ENCODE measurements around the gene EEFSEC. TPM values are rescaled to one million over a fixed set of nuclear protein-coding genes. Genes with fewer than 3 reads are reported as not detected.
A peak's percentile ranks its signal among the peaks of the same experiment; 100 is the strongest.

EEFSEC gene
- total RNA-seq, 1 donor from 2014 or later = 10.1 TPM

DNA sequence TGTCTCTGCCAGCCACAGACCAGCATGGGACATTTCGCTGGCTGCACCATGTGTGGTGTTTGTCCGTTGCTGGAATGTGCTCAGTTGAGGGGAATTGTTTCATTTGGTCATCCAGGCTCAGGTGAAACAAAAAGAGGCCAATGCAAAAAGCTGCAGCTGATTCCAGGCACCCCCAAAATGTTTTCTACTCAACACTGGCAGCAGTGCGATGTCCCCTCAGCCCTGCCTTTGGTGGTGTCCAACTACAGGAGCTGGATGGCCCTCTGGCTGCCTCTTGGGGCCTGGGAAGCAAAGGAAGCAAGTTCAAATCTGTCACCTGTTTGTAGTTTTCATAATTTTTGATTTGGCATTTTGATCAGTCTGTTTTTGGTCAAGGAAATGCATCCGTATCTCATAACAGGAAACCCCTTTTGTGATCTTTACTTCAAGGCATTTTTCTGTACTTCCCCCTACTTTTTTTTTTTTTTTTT, 141.8 kb downstream of the EEFSEC start:
- H3K4me3 ChIP-seq (ENCODE audit: low read depth, low read length) = no peak overlapping the region
- DNase-seq (ENCODE audit: low read depth) = no peak
- TF ChIP-seq, protein P1, sequence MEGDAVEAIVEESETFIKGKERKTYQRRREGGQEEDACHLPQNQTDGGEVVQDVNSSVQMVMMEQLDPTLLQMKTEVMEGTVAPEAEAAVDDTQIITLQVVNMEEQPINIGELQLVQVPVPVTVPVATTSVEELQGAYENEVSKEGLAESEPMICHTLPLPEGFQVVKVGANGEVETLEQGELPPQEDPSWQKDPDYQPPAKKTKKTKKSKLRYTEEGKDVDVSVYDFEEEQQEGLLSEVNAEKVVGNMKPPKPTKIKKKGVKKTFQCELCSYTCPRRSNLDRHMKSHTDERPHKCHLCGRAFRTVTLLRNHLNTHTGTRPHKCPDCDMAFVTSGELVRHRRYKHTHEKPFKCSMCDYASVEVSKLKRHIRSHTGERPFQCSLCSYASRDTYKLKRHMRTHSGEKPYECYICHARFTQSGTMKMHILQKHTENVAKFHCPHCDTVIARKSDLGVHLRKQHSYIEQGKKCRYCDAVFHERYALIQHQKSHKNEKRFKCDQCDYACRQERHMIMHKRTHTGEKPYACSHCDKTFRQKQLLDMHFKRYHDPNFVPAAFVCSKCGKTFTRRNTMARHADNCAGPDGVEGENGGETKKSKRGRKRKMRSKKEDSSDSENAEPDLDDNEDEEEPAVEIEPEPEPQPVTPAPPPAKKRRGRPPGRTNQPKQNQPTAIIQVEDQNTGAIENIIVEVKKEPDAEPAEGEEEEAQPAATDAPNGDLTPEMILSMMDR (conservative IDR thresholded peaks at IDR 0.05; ENCODE audit: low read depth, low read length) = no peak

DNA sequence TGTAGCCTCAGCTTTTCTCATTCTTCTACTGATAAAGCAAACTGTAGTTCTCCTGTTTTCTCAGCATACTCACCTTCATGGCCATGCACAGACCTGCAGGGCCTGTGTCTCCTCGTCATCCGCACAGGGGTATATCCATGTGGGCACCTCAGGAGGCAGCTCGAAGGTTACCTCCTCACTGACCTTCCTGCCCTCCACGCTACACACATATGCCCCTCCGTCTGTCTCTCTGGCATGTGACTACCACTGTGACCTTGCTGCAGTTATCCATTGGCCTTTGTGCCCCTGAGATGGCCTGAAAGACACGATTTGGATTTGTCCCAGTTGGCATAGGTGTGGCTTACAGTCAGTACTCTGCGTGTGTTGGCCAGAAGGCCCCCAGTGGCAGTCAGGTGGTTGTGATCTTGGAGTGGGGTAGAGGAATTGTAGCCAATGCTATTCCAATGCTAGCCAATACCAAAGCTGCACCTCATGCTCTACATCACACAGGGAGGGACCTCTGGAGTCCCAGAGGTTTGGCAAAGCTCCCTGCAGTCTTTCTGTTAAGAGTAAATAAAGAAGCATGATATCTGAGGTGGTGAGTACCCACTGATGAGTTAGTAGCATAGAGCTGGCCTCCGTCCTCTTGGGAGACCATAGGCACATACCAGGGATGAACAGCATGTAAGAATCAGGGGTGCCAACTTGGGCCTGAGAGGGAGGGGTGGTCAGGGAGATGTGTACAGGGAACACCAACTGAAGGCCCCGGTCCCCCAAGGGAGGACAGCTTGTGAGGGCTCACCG, 143.4 kb downstream of the EEFSEC start:
- TF ChIP-seq, protein P1 (conservative IDR thresholded peaks at IDR 0.05; ENCODE audit: low read depth, low read length) = no peak
- H3K4me3 ChIP-seq (ENCODE audit: low read depth, low read length) = no peak overlapping the region
- DNase-seq (ENCODE audit: low read depth) = no peak

DNA sequence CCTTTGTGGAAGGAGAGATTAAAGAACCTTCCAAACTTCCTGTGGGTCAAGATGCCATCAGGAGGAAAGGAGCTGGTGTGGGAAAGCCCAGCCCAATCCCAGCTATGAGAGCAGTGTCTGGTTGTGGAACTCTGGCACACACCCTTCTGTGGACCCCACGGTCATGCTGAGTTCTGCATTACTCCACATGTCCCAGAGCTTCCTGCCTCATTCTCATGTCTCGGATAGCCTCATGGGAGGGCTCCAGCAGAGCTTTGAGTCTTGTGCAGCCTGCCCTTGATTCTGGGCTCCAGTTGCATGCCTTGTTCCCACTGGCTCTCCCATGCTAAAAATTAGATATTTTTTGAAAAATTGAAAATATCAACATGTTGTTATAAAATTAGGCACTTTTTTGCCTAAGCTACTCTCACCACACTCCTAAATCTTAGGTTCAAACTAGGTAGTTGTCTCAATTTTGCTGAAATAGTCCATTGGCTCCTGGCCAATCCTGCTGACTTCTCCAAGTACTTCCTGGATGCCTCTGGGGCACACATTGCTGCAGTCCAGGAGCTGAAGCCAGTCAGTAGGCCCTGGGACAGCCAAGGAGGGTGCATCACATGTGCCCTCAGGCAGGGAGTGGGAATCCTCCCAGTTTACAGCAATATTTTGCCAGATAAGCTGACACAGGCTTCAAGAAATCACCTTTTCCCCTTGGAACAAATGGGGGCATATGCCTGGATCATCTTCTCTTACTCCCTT, 144.3 kb downstream of the EEFSEC start:
- H3K4me3 ChIP-seq (ENCODE audit: low read depth, low read length) = no peak overlapping the region
- TF ChIP-seq, protein P1 (conservative IDR thresholded peaks at IDR 0.05; ENCODE audit: low read depth, low read length) = no peak
- no peak for DNase-seq (ENCODE audit: low read depth)

DNA sequence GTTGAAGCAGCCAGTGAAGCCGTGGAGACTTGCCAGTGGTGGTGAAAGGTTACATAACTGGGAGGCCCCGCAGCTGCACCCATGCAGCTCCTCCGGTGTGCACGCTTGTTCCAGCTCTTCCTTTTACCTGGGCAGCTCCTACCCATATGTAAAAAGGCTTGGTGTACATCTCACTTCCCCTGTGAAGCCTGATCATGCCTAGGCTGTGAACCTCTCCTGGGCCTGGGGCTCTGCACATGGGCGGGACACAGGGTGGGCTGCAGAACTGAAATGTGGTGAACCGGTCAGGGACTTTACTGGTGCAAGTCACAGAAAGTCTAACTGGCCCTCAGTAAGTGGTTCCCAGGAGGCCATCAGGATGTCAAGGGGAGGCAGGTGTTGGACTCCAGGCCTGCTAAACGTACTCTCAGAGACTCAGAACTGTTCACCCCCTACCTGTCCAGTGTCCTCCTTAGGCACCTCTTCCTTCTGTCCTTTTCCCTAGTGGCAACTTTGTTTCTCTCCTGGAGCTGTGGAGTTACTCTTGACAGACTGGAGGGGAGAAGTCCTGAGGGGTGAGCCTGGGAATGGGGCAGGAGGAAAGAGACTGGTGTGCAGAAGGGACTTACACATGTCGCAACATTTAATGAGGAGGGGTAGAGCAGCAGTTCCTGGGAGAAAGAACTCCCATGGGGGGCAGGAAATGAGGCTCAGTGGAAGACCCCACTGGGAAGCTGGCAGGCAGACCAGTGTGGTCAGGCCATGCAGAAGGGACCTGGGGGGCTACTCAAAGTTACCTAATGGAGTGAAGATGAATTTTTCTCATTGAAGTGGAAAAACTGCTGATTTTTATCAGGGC, 148.1 kb downstream of the EEFSEC start:
- no peak for DNase-seq (ENCODE audit: low read depth)
- TF ChIP-seq, protein P1 (conservative IDR thresholded peaks at IDR 0.05; ENCODE audit: low read depth, low read length) = no peak
- no peak overlapping the region for H3K4me3 ChIP-seq (ENCODE audit: low read depth, low read length)

DNA sequence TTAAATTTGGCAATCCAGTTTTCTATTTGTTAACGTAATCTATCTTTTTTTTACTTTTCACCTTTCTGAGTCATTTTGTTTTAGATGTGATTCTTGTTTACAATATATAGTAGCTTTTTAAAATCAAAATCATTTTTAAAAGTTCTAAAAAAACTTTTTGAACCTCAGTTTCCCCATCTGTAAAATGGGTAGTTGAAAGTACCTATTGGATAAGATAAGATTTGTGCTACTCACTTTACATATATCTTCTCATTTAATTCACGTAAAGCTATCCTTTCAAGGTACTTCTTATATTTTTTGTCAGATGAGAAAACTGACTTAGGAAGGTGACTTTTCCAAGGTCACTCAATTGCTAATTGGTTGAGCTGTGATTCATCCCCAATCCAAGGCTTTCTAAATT, 153.2 kb downstream of the EEFSEC start:
- TF ChIP-seq, protein P1 (conservative IDR thresholded peaks at IDR 0.05; ENCODE audit: low read depth, low read length) = no peak
- no peak for DNase-seq (ENCODE audit: low read depth)
- no peak overlapping the region for H3K4me3 ChIP-seq (ENCODE audit: low read depth, low read length)

DNA sequence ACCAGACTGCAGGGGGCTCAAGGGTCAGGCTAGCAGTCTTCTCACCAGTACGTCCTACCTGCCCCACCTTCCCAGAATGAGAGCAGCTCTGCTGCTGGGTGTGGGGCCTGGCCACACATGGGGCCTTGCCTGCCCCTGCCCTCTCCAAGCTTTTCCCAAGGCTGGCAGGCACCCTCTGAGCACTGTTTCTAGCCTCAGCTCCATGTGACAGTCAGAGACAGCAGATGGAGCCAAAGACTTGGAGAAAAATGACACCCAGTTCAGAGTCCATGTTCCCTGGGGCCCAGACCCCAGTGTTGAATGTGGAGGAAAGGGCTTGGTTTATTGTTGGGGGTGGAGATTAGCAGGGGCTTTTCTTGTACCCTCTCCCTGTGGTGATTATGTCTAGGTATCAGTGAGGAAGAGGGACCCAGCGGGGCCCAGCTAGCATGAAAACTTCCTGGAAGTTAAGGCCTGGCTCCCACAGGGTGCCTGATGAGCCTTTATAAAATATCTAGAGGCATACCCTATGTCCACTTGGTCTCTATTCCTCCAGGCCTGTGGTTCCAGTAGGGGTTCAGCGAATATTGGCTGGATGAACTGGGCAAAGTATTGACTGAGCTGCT, 153.8 kb downstream of the EEFSEC start:
- TF ChIP-seq, protein P1 (conservative IDR thresholded peaks at IDR 0.05; ENCODE audit: low read depth, low read length) = peak; percentile 32
- H3K4me3 ChIP-seq (ENCODE audit: low read depth, low read length) = no peak overlapping the region
- DNase-seq (ENCODE audit: low read depth) = no peak

Measured in epithelial cell of proximal tubule (primary cell).